HG03469 (cell line): ENCODE data around the gene NAA80.
"Not testable (repeated sequence)": the region's sequence is repeated elsewhere in the genome, so short reads cannot be mapped to it uniquely, and the experiment has no call there.

Experiments
- ATAC-seq: cut with Tn5 transposase; IDR thresholded peaks from one replicate; pipeline ENCODE4 v1.9.1; 2021; ENCODE audit warnings: mild to moderate bottlenecking, moderate library complexity, moderate number of reproducible peaks; ENCODE audit not compliant: unreplicated experiment

The NAA80 gene

GRCh38 chr3:50272911-50273688 lies 26.1 kb downstream of the NAA80 start:
- no peak for ATAC-seq

- ATAC-seq = not testable (repeated sequence)
These were observed 26.7 kb downstream of the NAA80 start for GRCh38 chr3:50272538-50272910.

- ATAC-seq = no peak
These were observed 27.8 kb downstream of the NAA80 start for GRCh38 chr3:50271314-50271936.

GRCh38 chr3:50270422-50271224 lies 28.6 kb downstream of the NAA80 start:
- no peak for ATAC-seq

GRCh38 chr3:50269977-50270413 lies 29.2 kb downstream of the NAA80 start:
- ATAC-seq = no peak

- ATAC-seq = no peak
These were observed 29.7 kb downstream of the NAA80 start for GRCh38 chr3:50269460-50269859.

- no peak for ATAC-seq
These were observed 30.3 kb downstream of the NAA80 start, which contains the start of gene SEMA3B for GRCh38 chr3:50268703-50269451. TSS of gene SEMA3B (plus strand) at chr3:50269147. CDS start at chr3:50269241, 94 bp downstream.

- no peak for ATAC-seq
These were observed 30.9 kb downstream of the NAA80 start for GRCh38 chr3:50268276-50268675.

- ATAC-seq = no peak
These were observed 31.8 kb downstream of the NAA80 start for GRCh38 chr3:50267280-50267913.

- no peak for ATAC-seq
These were observed 32.4 kb downstream of the NAA80 start for GRCh38 chr3:50266836-50267235.

GRCh38 chr3:50266017-50266416 lies 33.2 kb downstream of the NAA80 start:
- ATAC-seq = no peak

GRCh38 chr3:50265571-50265970 lies 33.6 kb downstream of the NAA80 start:
- no peak for ATAC-seq

- no peak for ATAC-seq
These were observed 34.2 kb downstream of the NAA80 start for GRCh38 chr3:50264964-50265485.

- ATAC-seq = no peak
These were observed 34.7 kb downstream of the NAA80 start for GRCh38 chr3:50264383-50264963.

- no peak for ATAC-seq
These were observed 35.5 kb downstream of the NAA80 start for GRCh38 chr3:50263478-50264382.

GRCh38 chr3:50262778-50263177 lies 36.4 kb downstream of the NAA80 start:
- no peak for ATAC-seq

GRCh38 chr3:50262200-50262599 lies 37.0 kb downstream of the NAA80 start:
- not testable (repeated sequence) for ATAC-seq

GRCh38 chr3:50261505-50261904 lies 37.7 kb downstream of the NAA80 start:
- ATAC-seq = no peak
